GM21367 (cell line): ENCODE measurements around the gene RTP1.
"Not testable (repeated sequence)": the region's sequence is repeated elsewhere in the genome, so short reads cannot be mapped to it uniquely, and the experiment has no call there.

ENCODE experiments used
- ATAC-seq: cut with Tn5 transposase; IDR thresholded peaks from one replicate; pipeline ENCODE4 v1.9.1; 2021; ENCODE audit not compliant: unreplicated experiment

The RTP1 gene

GRCh38 chr3:187196573-187197334 lies 532 bp upstream of the RTP1 start:
- ATAC-seq = no peak

GRCh38 chr3:187198490-187198889 lies 1.2 kb downstream of the RTP1 start:
- ATAC-seq = no peak

- ATAC-seq = not testable (repeated sequence)
These were observed 2.3 kb downstream of the RTP1 start for GRCh38 chr3:187199463-187200050.

GRCh38 chr3:187205683-187206082 lies 8.4 kb downstream of the RTP1 start:
- ATAC-seq = no peak

- no peak for ATAC-seq
These were observed 9.8 kb downstream of the RTP1 start for GRCh38 chr3:187207062-187207461.

- ATAC-seq = no peak
These were observed 10.3 kb downstream of the RTP1 start for GRCh38 chr3:187207624-187208023.

- ATAC-seq = no peak
These were observed 10.9 kb downstream of the RTP1 start for GRCh38 chr3:187208159-187208558.

GRCh38 chr3:187209491-187209890 lies 12.2 kb downstream of the RTP1 start:
- no peak for ATAC-seq

GRCh38 chr3:187210091-187210490 lies 12.8 kb downstream of the RTP1 start:
- no peak for ATAC-seq

- ATAC-seq = no peak
These were observed 13.4 kb downstream of the RTP1 start for GRCh38 chr3:187210545-187211327.

- no peak for ATAC-seq
These were observed 14.4 kb downstream of the RTP1 start for GRCh38 chr3:187211532-187212195.

GRCh38 chr3:187212196-187212545 lies 14.9 kb downstream of the RTP1 start:
- no peak for ATAC-seq

GRCh38 chr3:187212705-187213104 lies 15.4 kb downstream of the RTP1 start:
- ATAC-seq = no peak

GRCh38 chr3:187213616-187214015 lies 16.3 kb downstream of the RTP1 start:
- ATAC-seq = no peak

- no peak for ATAC-seq
These were observed 18.2 kb downstream of the RTP1 start for GRCh38 chr3:187215460-187215859.

GRCh38 chr3:187222801-187223200 lies 25.5 kb downstream of the RTP1 start:
- no peak for ATAC-seq

GRCh38 chr3:187223799-187224198 lies 26.5 kb downstream of the RTP1 start:
- ATAC-seq = no peak

GRCh38 chr3:187227658-187228258 lies 30.5 kb downstream of the RTP1 start:
- no peak for ATAC-seq

- no peak for ATAC-seq
These were observed 31.5 kb downstream of the RTP1 start for GRCh38 chr3:187228740-187229139.

- ATAC-seq = no peak
These were observed 32.7 kb downstream of the RTP1 start for GRCh38 chr3:187230011-187230410.

GRCh38 chr3:187236962-187237361 lies 39.7 kb downstream of the RTP1 start:
- no peak for ATAC-seq
